IMR-90 (cell line): ENCODE data around the gene RTCB. TPM values are rescaled to one million over a fixed set of nuclear protein-coding genes. Genes with fewer than 3 reads are reported as not detected.

ENCODE experiments used
- ATAC-seq: fragments of 200-7000 bp; cut with Tn5 transposase; 2 replicates; pipeline ENCODE4 v1.9.1; 2020; ENCODE audit warnings: low read depth, mild to moderate bottlenecking, moderate library complexity
- BruUV-seq: library from RNA; stranded (reverse); fragments of 400-500 nt; replicated peaks from 2 replicates; lab custom pipeline; 2021; lab: Mats Ljungman, UMichigan
- CTCF ChIA-PET: fragments of 300-600 bp; formaldehyde crosslinking; extraction: SDS; loops from one replicate; lab custom pipeline; 2021; ENCODE audit warnings: antibody characterized with exemption; lab: Yijun Ruan, JAX
- POLR2A ChIA-PET: fragments of 300-600 bp; sonication (Branson Sonifier 250); formaldehyde crosslinking; loops from one replicate; lab custom pipeline; 2022; ENCODE audit warnings: antibody characterized with exemption; ENCODE audit not compliant: unreplicated experiment; lab: Charles Lee
- DNase-seq: peaks from one replicate; pipeline ENCODE4 v3.0.0; 2013
- H2AFZ ChIP-seq: replicated peaks from 2 replicates; pipeline ENCODE3; 2013; ENCODE audit warnings: low read length, mild to moderate bottlenecking; ENCODE audit not compliant: poor library complexity
- H2AK5ac ChIP-seq: 2 replicates; pipeline ENCODE4 v1.6.1; 2013; ENCODE audit warnings: low read depth, low read length, inconsistent platforms
- H2AK9ac ChIP-seq: replicated peaks from 2 replicates; pipeline ENCODE3; 2013; ENCODE audit warnings: mild to moderate bottlenecking, low read depth, low read length, moderate library complexity; ENCODE audit not compliant: poor library complexity
- H2BK120ac ChIP-seq: 2 replicates; pipeline ENCODE4 v1.6.1; 2013; ENCODE audit warnings: low read depth, low read length, inconsistent platforms
- H2BK15ac ChIP-seq: 3 replicates; pipeline ENCODE4 v1.6.1; 2013; ENCODE audit warnings: low read depth, low read length, inconsistent platforms
- H2BK20ac ChIP-seq: 2 replicates; pipeline ENCODE4 v1.6.1; 2013; ENCODE audit warnings: low read depth, mild to moderate bottlenecking, inconsistent platforms, low read length, moderate library complexity
- H2BK5ac ChIP-seq: 2 replicates; pipeline ENCODE4 v1.6.1; 2013; ENCODE audit warnings: mild to moderate bottlenecking, low read depth, low read length, inconsistent platforms; ENCODE audit not compliant: poor library complexity, severe bottlenecking
- H3K14ac ChIP-seq: replicated peaks from 2 replicates; pipeline ENCODE4 v1.6.1; 2013; ENCODE audit warnings: low read depth, low read length, inconsistent platforms
- H3K18ac ChIP-seq: 2 replicates; pipeline ENCODE4 v1.6.1; 2013; ENCODE audit warnings: low read depth, low read length, control low read depth
- H3K23ac ChIP-seq: 2 replicates; pipeline ENCODE4 v1.6.1; 2013; ENCODE audit warnings: low read depth, low read length, inconsistent platforms
- H3K27ac ChIP-seq: 2 replicates; pipeline ENCODE4 v1.5.1; 2013; ENCODE audit warnings: mild to moderate bottlenecking, control low read depth, low read length; ENCODE audit not compliant: insufficient read depth
- H3K27me3 ChIP-seq: 2 replicates; pipeline ENCODE4 v1.6.1; 2013; ENCODE audit warnings: low read length; ENCODE audit not compliant: control insufficient read depth, insufficient read depth
- H3K36me3 ChIP-seq: 2 replicates; pipeline ENCODE4 v1.6.1; 2013; ENCODE audit warnings: low read length, mixed read lengths; ENCODE audit not compliant: control insufficient read depth, insufficient read depth
- H3K4ac ChIP-seq: 2 replicates; pipeline ENCODE4 v1.6.1; 2013; ENCODE audit warnings: low read depth, low read length, inconsistent platforms
- H3K4me1 ChIP-seq: 2 replicates; pipeline ENCODE4 v1.6.1; 2013; ENCODE audit warnings: low read length, mixed read lengths; ENCODE audit not compliant: control insufficient read depth, insufficient read depth
- H3K4me2 ChIP-seq: 2 replicates; pipeline ENCODE4 v1.6.1; 2013; ENCODE audit warnings: low read depth, mild to moderate bottlenecking, control low read depth, low read length, moderate library complexity
- H3K4me3 ChIP-seq: 2 replicates; pipeline ENCODE4 v1.5.1; 2013; ENCODE audit warnings: low read depth, mild to moderate bottlenecking, control low read depth, low read length, moderate library complexity; ENCODE audit not compliant: insufficient read depth
- H3K56ac ChIP-seq: 2 replicates; pipeline ENCODE4 v1.6.1; 2013; ENCODE audit warnings: low read length, inconsistent platforms; ENCODE audit not compliant: insufficient read depth; ENCODE audit errors: extremely low read depth
- H3K79me1 ChIP-seq, 2 experiments: 2 replicates each; pipeline ENCODE4 v1.6.1; 2013; ENCODE audit warnings: low read length in 2 of 2, inconsistent platforms in 1 of 2, low read depth in 1 of 2
- H3K9ac ChIP-seq: 2 replicates; pipeline ENCODE4 v1.6.1; 2013; ENCODE audit warnings: low read depth, low read length, control low read depth
- H3K9me1 ChIP-seq: 2 replicates; pipeline ENCODE4 v1.6.1; 2013; ENCODE audit warnings: low read length, inconsistent platforms; ENCODE audit not compliant: insufficient read depth
- H3K9me3 ChIP-seq: 2 replicates; pipeline ENCODE4 v1.6.1; 2013; ENCODE audit warnings: low read length; ENCODE audit not compliant: control insufficient read depth, insufficient read depth
- H4K20me1 ChIP-seq: 2 replicates; pipeline ENCODE4 v1.6.1; 2013; ENCODE audit warnings: low read length, inconsistent platforms; ENCODE audit not compliant: insufficient read depth
- H4K5ac ChIP-seq: 2 replicates; pipeline ENCODE4 v1.6.1; 2013; ENCODE audit warnings: mild to moderate bottlenecking, low read depth, low read length, control low read depth
- H4K8ac ChIP-seq, 2 experiments: 2 replicates each; pipeline ENCODE4 v1.6.1; 2013; ENCODE audit warnings: low read depth in 2 of 2, low read length in 2 of 2, control low read depth in 1 of 2, inconsistent platforms in 1 of 2
- H4K91ac ChIP-seq: 2 replicates; pipeline ENCODE4 v1.6.1; 2013; ENCODE audit warnings: low read depth, low read length, inconsistent platforms; ENCODE audit not compliant: insufficient read depth
- MAFK ChIP-seq: IDR thresholded peaks from 2 replicates; pipeline ENCODE4 v1.6.1; 2012; ENCODE audit warnings: low read depth, low read length, improper control_type of control experiment
- MAZ ChIP-seq: IDR thresholded peaks from 2 replicates; pipeline ENCODE4 v1.6.1; 2012; ENCODE audit warnings: low read depth, mild to moderate bottlenecking, low read length, improper control_type of control experiment, moderate library complexity, borderline replicate concordance
- MXI1 ChIP-seq: IDR thresholded peaks from 2 replicates; pipeline ENCODE4 v1.6.1; 2012; ENCODE audit warnings: low read depth, mild to moderate bottlenecking, low read length, moderate library complexity, borderline replicate concordance
- POLR2A ChIP-seq: IDR thresholded peaks from 2 replicates; pipeline ENCODE4 v1.6.1; 2012; ENCODE audit warnings: mild to moderate bottlenecking, low read depth, low read length
- WGBS, 2 experiments: methylation state at CpG; one replicate each; pipeline versions ENCODE4 v1.1.5 to v1.1.7; 2013; ENCODE audit warnings: missing lambda C conversion rate in 2 of 2; ENCODE audit not compliant: insufficient read length in 1 of 2; ENCODE audit errors: extremely low coverage in 2 of 2; 5-methylcytosine and 5-hydroxymethylcytosine counted together
- dilution Hi-C: fragments of 300-500 bp; cut with HindIII; formaldehyde crosslinking; loops from one replicate; pipeline ENCODE4 v1.14.3; 2018; ENCODE audit warnings: low sequenced_read_pairs; ENCODE audit not compliant: unreplicated experiment
- in situ Hi-C: fragments of 300-500 bp; cut with MboI; formaldehyde crosslinking; loops from 3 replicates; pipeline ENCODE4 v1.14.3; 2019; ENCODE audit warnings: low sequenced_read_pairs, inconsistent platforms, mixed read lengths
- intact Hi-C: fragments of 100-400 bp; cut with micrococcal nuclease; formaldehyde crosslinking; loops from 2 replicates; pipeline ENCODE4 v1.10.0; 2022
- polyA plus RNA-seq, 3 experiments: library from polyadenylated mRNA; depleted of rRNA; stranded (reverse); fragments of >200 nt; gene quantifications; 2 replicates each; pipeline ENCODE4 v1.2.3, GENCODE V29; 2012; ENCODE audit warnings: low replicate concordance in 1 of 3
- total RNA-seq: library from RNA; depleted of rRNA; stranded (reverse); fragments of >200 nt; gene quantifications from 2 replicates; pipeline ENCODE4 v1.2.3, GENCODE V29; 2012
- TF ChIP-seq, protein P1 (sequence below): fragments of 150-350 bp; IDR thresholded peaks from 2 replicates; pipeline ENCODE4 v1.6.1; 2017; ENCODE audit warnings: mild to moderate bottlenecking, antibody characterized with exemption, low read length, low read depth

Gene RTCB
- total and polyA plus RNA-seq, 2 of the 4 experiments (the other 2 are of a cell fraction): 115 to 213 TPM

DNA sequence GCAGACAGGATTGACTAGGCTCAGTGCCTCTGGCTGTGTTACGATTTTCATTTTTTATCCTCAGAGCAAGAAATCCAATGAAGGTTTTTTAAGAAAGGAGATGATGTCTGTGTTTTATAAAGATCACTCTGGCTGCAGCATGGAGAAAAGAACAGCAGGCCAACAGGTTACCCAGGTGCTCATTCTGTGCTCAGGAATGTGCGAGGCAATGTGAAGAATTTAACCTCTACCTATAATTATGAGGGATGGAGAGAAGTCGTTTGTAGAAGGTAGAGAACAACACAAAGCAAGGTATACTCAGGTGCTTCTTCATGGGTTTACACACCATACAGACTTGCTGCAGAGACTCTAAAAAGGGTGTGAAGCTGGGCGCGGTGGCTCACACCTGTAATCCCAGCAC is 10.0 kb upstream of the RTCB start:
- Histone ChIP-seq H3K27me3 (peaks cover 21% of the 10 kb centered on the region), H3K9me1 (no peaks in the 10 kb centered on the region), H3K9me3 (no peaks in the 10 kb centered on the region), H2AK9ac (no peak overlapping the region), H4K8ac (no peak overlapping the region), H3K4me2 (no peak overlapping the region), H3K36me3 (no peaks in the 10 kb centered on the region), H2BK15ac (no peak overlapping the region), H2BK20ac (no peak overlapping the region), H3K18ac (no peak overlapping the region), H3K27ac (no peak overlapping the region), H3K56ac (no peak overlapping the region), H3K4me1 (no peaks in the 10 kb centered on the region), H2BK120ac (no peak overlapping the region), H3K4me3 (no peak overlapping the region), H4K5ac (no peak overlapping the region), H4K91ac (no peak overlapping the region), H3K23ac (no peak overlapping the region), H2AK5ac (no peak overlapping the region), H2AFZ (no peak overlapping the region), H3K14ac (no peak overlapping the region), H3K9ac (no peak overlapping the region), H3K4ac (no peak overlapping the region), H2BK5ac (no peak overlapping the region), H4K20me1 (no peaks in the 10 kb centered on the region), H3K79me1 (no peaks in the 10 kb centered on the region)
- in situ Hi-C loops (no loop called here), intact Hi-C loops (no loop called here), dilution Hi-C loops (no loop called here)
- WGBS, 2 experiments: no CpG with 5 or more reads among the region's 5 CpGs
- TF ChIP-seq, protein P1, sequence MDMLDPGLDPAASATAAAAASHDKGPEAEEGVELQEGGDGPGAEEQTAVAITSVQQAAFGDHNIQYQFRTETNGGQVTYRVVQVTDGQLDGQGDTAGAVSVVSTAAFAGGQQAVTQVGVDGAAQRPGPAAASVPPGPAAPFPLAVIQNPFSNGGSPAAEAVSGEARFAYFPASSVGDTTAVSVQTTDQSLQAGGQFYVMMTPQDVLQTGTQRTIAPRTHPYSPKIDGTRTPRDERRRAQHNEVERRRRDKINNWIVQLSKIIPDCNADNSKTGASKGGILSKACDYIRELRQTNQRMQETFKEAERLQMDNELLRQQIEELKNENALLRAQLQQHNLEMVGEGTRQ: no peak
- no peak for TF ChIP-seq MAFK
- TF ChIP-seq MAZ: no peak
- TF ChIP-seq POLR2A: no peak
- TF ChIP-seq MXI1: no peak
- ChIA-PET CTCF (no interaction called here), POLR2A (no interaction called here)
- ATAC-seq (no peak), DNase-seq (no peak)
- BruUV-seq: no TSS peak
